ENCODE measurements around the gene SLC3A2.

SLC3A2 gene

GRCh38 chr11:62911137-62912130, 30.7 kb downstream of the SLC3A2 start:
- no peak for DNase-seq (ENCODE audit: low spot score)

DNA sequence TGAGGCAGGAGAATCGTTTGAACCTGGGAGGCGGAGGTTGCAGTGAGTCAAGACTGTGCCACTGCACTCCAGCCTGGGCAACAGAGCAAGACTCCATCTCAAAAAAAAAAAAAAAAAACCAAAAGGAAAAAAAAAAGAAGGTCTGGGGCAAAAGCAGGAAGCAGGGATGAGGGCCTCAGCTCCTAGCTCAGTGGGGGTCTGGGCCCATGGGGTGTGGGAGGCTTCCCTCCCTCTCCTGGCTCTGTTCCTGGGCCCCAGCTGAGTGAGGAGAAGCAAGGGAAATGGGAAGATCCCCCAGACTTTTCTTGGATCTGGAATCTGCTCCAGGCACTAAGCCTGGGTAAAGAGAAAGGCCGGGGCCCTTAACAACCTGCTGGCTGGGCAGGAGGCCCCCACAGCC, 31.6 kb downstream of the SLC3A2 start:
- DNase-seq (ENCODE audit: low spot score) = no peak

GRCh38 chr11:62914416-62914815, 33.7 kb downstream of the SLC3A2 start:
- DNase-seq (ENCODE audit: low spot score) = no peak

DNA sequence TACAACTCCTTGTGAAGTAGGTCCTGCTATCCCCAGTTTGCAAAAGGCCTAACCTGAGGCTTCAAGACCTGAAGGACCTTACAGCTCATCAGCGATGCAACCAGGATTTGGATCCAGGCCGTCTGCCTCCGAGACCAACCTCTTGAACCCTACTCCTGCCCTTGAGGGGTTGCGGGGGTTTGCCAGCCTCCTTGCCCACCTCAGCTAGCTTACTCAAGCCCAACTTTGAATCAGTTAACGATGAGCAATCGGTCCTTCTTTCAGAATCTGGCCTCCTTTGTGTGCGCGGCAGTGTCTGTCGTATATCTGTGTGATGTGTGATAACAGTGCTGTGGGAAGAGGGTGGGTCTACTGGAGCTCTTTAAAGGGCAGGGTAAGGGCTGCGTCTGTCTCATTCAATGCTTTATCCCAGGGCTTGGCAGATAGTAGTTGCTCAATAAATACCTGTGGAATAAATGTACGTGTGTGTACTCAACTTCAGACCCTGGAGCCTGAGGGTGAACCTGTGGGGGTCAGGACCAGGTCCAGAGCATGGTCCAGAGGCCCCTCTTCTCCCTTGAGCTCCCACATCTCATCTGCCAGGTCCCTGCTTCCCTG, 37.3 kb downstream of the SLC3A2 start:
- no peak for DNase-seq (ENCODE audit: low spot score)

GRCh38 chr11:62918531-62918930, 37.8 kb downstream of the SLC3A2 start:
- DNase-seq (ENCODE audit: low spot score) = no peak

DNA sequence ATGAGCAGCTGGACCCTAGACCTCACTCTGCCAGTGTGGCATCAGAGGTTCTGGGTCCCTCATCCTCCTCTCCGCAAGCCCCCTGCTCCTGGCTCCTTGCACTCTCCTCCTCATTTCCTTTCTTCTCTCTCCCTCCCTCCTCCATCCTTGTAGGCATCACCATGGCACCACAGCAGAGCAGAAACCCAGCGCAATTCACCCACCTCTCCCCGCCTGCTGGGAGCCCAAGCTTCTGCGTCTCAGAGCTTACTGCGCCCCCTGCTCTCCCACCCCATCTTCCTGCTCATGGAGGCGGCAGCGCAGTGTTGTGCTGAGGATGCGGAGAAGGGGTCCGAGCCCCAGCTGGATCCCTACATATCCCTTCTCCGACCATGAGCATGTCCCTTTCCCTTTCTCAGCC, 38.8 kb downstream of the SLC3A2 start:
- DNase-seq (ENCODE audit: low spot score) = no peak

- no peak for DNase-seq (ENCODE audit: low spot score)
Measured at GRCh38 chr11:62919898-62920640, 39.4 kb downstream of the SLC3A2 start.

DNA sequence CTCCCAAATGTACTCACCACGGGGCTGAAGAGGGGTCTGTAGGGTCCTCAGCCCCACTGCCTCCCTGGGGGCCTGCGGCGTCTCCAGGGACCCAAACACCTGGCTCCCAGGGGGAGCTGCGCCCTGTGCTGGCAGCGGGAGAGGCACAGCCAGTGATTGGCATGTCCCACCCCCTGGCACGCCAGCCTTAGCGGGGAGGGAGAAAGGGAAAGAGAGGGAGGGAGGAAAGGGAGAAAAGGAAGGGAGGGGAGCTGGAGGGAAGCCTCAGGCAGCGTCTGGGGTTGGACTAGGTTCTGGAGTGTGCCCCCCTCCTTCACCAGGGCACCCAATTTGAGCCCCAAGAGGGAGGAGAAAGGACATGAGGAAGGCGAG, 40.5 kb downstream of the SLC3A2 start, which contains the start of gene CHRM1:
Gene CHRM1 (minus strand): TSS at position 163 of the 372 bp plus-strand sequence. CDS start 10,263 bp downstream, outside the sequence.
- DNase-seq (ENCODE audit: low spot score) = no peak

- DNase-seq (ENCODE audit: low spot score) = no peak
Measured at GRCh38 chr11:62921573-62922188, 41.0 kb downstream of the SLC3A2 start.

- no peak for DNase-seq (ENCODE audit: low spot score)
Measured at GRCh38 chr11:62922189-62922589, 41.5 kb downstream of the SLC3A2 start.

DNA sequence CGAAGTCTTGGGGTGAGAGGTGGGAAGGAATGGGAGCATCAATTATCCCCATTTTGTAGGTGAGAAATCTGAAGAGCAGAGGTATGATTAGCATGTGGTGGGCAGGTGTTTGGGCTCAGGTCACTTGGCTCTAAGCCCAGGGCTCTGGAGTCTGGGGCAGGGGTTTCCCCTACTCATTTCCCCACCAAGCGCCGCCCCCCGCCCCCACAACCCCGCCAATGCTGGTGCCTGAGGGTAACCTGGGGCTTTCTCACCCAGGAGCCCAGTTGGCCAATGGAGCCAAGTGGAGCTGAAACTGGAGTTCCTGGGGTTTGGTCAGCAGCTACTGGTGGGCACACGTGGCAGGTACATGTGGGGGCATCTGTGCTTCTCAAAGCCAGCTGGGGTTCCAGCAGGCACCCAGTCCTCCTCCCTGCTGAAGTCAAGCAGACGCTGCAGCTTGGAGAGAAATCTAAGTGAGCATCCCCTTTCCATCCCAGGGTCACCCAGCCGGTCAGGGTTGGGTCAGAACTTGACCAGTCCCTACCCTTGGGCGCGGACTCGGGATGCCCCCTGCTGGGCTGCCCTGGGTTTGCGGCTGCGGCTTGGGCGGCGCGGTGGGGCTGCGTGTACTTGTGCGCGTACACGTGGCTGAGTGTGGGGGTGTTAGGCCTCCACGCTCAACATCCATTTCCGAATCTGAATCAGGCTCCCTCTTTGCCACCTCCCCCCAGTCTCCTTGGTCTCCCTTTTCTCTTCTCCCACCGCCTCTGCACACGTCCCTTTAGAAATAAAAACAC, 42.1 kb downstream of the SLC3A2 start:
- DNase-seq (ENCODE audit: low spot score) = no peak

DNA sequence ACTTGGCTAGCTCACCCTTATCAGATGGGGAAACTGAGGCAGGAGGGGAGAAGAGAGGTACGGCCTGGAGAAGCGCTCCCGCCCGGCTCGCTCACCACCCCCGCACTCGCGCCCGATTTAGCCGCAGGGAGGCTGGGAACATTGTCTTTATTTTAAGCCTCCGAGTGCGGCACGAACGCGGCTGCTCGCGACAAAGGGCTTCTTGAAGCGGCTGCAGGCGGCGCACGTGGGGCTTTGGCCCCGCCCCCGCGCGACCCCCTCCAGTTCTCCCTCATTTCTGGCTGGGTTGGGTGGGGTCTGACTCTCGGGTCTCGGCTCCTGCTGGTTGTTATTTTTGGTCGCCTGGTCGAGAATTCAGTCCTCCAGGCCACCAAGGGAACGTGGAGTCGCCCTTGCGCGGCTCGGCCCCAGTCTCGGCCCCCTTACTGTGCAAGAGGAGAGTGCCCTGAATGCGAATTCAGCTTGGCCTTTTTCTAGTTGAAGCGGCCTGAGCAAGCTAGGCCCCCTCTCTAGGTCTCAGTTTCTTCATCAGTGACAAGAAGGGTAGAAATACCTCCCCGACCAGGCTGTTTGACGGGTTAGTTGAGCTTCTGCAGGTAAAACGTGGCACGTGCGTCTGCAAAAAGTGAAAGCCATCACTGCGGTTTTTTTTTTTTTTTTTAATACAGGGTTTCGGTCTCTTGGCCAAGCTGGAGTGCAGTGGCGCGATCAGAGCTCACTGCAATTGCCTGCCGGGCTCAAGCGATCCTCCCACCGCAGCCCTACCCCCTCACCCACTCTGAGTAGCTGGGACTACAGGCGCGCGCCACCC, 43.1 kb downstream of the SLC3A2 start:
- DNase-seq (ENCODE audit: low spot score) = no peak

GRCh38 chr11:62925308-62925707, 44.6 kb downstream of the SLC3A2 start:
- no peak for DNase-seq (ENCODE audit: low spot score)

GRCh38 chr11:62925745-62926679, 45.3 kb downstream of the SLC3A2 start:
- DNase-seq (ENCODE audit: low spot score) = no peak

DNA sequence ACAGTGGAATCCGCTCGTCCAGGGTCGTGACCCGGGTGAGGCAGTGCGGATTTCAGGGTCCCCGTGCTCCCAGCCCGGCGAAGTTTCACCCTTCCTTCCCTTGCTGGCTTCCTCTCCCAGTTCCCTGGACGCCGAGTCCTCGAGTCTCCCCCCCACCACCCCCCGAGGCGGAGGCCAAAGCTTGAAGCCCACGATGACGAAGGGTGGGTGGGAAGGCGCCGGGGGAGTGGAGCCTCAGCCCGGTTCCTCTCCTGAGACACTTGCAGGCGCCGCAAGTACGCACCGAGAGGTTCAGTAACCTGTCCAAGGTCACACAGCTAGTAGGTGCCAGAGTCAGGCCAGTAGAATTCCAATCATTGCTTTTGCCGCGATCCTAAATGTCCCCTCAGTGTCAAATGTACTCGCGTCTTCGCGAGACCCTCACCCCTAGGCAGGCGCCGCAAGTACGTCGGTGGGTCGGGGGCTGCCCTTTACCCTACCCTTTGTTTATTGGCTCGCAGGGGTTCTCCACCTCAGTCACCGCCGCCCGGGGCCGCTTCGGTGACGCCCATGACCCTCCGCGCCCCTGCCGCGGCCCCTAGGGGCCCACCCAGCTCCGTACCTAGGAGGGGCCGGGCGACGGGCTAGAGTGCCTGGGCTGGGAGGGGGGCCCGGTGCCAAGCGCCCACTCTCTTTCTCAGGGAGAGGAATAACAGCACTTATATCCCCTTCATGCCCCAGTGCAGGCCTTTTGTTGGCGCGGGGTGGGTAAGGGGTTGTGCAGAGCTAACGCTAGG, 46.2 kb downstream of the SLC3A2 start:
- DNase-seq (ENCODE audit: low spot score) = no peak

DNA sequence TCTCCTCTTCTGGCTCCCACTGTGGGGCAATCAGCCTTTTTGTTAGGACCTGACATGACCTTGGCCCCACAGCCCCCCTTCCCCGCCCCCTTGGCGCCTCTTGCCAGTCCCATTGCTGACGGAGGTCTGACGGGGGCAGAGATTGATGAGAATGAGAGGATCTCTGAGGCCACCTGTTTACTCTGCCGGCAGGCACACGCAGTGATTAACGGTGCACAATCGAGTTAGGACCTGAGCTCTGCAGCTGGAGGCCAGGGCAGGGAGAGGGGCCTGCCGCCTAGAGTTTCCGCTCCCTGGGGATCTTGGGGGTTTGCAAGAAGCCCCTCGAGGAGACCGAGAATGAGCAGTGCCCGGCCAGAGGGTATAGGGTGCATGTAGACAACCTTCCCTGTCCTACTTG, 47.3 kb downstream of the SLC3A2 start:
- no peak for DNase-seq (ENCODE audit: low spot score)

DNA sequence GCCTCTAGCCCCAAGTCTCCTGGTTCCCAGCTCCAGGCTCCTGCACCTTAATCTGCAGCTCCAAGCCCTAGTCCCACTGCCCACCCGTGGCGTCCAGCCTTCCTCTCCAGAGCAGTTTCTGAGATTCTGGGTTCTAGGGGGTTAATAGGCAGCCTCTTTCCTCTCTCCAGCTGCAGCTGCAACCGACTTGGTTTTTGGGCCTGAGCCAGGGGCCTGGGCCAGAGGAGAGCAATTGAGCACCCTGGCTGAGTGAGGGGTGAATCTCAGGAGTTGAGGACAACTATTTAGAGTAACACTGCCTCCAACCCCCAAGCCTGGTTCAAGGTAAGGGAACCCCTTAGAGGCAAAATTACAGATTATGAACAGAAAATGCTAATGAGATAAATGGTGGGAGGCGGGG, 49.5 kb downstream of the SLC3A2 start:
- no peak for DNase-seq (ENCODE audit: low spot score)

DNA sequence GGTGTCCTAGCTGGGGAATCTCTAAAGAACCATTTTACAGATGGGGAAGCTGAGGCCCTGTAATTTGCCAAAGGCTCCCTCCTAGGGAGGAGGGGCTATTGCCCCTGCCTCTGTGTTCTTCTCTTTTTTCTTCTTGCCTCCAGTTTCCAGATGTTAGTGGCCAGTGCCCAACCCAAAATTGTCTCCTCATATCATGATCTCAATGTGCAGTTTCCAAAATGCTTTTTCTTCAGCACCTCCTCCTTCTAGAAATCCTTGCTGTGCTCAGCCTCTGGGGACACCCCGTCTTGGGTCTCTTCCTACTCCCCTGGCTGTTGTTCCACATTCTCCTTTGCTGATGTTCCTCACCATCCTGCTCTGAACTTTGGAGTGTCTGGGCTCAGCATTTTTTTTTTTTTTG, 50.0 kb downstream of the SLC3A2 start:
- no peak for DNase-seq (ENCODE audit: low spot score)
